GM06990 (cell line): ENCODE measurements around the gene ATG4A.

Experiments
- DNase-seq: peaks from one replicate; pipeline ENCODE4 v3.0.0-alpha.2; 2011; ENCODE audit not compliant: insufficient read length; ENCODE audit errors: extremely low read depth
- H3K27me3 ChIP-seq: replicated peaks from 2 replicates; pipeline ENCODE4 v1.6.0; 2011; ENCODE audit warnings: low read length; ENCODE audit not compliant: control insufficient read depth, insufficient read depth
- H3K36me3 ChIP-seq: 2 replicates; pipeline ENCODE4 v1.5.1; 2011; ENCODE audit warnings: low read length; ENCODE audit not compliant: control insufficient read depth, insufficient read depth
- H3K4me3 ChIP-seq: replicated peaks from 2 replicates; pipeline ENCODE4 v1.5.1; 2011; ENCODE audit warnings: low read depth, mild to moderate bottlenecking, control low read depth, low read length
- TF ChIP-seq, protein P1 (sequence below): IDR thresholded peaks from 2 replicates; pipeline ENCODE4 v1.5.1; 2011; ENCODE audit warnings: low read length, control low read depth, mild to moderate bottlenecking, inconsistent platforms; ENCODE audit not compliant: insufficient read depth, poor library complexity, severe bottlenecking

ATG4A gene

DNA sequence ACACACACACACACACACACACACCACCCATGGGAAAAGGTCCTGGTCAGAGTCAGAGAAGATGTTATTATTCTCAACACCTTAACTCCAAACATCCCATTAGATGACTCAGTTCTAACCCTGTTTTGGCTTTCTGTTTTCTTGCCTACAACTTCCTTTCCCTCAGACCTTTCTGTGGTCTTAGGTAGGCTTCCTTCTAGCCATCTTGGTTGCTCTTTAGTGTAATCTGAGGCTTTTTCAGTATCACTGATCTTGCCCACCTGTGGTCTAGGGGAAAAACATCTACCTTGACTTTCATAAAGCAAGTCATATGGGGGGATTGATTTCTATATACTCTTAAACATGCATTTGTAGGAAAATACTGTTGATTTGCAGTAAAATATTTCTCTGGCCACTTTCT is 56.9 kb downstream of the ATG4A start:
- no peak for DNase-seq
- TF ChIP-seq, protein P1, sequence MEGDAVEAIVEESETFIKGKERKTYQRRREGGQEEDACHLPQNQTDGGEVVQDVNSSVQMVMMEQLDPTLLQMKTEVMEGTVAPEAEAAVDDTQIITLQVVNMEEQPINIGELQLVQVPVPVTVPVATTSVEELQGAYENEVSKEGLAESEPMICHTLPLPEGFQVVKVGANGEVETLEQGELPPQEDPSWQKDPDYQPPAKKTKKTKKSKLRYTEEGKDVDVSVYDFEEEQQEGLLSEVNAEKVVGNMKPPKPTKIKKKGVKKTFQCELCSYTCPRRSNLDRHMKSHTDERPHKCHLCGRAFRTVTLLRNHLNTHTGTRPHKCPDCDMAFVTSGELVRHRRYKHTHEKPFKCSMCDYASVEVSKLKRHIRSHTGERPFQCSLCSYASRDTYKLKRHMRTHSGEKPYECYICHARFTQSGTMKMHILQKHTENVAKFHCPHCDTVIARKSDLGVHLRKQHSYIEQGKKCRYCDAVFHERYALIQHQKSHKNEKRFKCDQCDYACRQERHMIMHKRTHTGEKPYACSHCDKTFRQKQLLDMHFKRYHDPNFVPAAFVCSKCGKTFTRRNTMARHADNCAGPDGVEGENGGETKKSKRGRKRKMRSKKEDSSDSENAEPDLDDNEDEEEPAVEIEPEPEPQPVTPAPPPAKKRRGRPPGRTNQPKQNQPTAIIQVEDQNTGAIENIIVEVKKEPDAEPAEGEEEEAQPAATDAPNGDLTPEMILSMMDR, result no peak
- H3K36me3 ChIP-seq, result no peaks in the 10 kb centered on the region; the same call in 1 of the 2 replicates
- no peaks in the 10 kb centered on the region for H3K27me3 ChIP-seq
- H3K4me3 ChIP-seq, result no peak overlapping the region

DNA sequence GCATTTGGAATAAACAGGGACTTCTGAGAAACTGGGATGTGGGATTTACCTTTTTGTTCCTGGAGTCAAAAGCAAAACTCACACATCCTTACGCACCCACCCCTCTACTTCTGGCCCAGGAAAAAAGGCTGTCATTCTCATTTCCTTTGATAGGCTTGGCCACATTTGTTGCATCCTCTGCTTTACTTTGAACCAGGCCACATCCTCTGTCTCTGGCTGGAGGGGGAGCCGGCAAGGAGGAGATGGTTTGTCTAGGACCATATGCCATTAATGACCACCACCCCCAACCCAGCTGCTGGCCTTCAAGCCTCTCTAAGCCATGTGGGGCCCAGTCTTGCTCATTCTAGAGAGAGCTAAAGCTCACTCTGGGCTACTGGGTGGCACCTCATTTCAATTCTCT is 64.5 kb downstream of the ATG4A start:
- TF ChIP-seq, protein P1, result no peak
- Histone ChIP-seq H3K27me3 (no peaks in the 10 kb centered on the region), H3K4me3 (no peak overlapping the region), H3K36me3 (no peaks in the 10 kb centered on the region; the same call in 1 of the 2 replicates)
- DNase-seq, result no peak

DNA sequence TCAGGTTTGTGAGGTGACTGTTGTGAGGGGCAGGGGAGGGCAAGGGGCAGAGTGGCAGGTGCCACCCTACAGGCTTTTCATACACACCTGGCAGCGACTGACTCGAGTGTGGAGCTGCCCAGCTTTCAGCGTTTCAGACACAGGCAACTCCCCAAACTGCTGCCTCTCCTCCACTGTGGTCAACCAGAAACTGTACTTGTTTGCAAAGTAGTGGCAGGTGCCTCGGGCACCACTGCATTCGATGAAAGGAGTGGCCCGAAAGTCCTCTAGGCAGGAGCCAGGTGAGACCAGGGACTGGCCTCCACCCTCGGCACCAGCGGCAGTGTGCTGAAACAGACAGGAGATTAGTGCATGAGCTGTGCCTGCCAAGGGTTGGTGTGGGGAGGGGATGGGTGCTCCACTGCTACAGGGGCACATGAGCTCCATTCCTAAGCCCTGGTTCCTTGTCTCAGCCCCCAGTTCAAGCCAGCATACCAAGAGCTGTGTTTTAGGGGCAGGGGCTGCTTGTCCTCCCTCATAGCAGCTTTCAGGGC is 65.4 kb downstream of the ATG4A start:
- DNase-seq, result no peak
- Histone ChIP-seq H3K4me3 (no peak overlapping the region), H3K27me3 (no peaks in the 10 kb centered on the region), H3K36me3 (no peaks in the 10 kb centered on the region; the same call in 1 of the 2 replicates)
- TF ChIP-seq, protein P1, result no peak

DNA sequence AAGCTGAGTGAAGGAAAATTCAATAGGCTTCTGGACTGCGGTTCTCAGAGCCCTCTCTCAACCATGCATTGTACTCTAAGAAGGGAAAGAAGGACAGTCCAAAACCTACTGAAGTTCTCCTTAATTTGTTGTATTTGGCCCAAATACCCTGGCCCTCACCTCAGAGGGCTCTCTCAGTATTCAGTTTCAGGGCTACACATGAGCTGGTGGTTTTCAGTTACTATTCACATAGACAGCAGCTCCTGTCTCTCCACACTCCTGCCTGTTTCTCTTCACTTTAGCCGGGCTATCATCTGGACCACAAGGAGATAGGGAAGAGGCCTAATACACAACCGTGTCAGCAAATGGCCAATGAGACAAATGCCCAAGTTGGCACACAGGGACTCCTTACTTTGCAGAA is 66.0 kb downstream of the ATG4A start:
- Histone ChIP-seq H3K36me3 (no peaks in the 10 kb centered on the region; the same call in 1 of the 2 replicates), H3K27me3 (no peaks in the 10 kb centered on the region), H3K4me3 (no peak overlapping the region)
- TF ChIP-seq, protein P1, result no peak
- no peak for DNase-seq

DNA sequence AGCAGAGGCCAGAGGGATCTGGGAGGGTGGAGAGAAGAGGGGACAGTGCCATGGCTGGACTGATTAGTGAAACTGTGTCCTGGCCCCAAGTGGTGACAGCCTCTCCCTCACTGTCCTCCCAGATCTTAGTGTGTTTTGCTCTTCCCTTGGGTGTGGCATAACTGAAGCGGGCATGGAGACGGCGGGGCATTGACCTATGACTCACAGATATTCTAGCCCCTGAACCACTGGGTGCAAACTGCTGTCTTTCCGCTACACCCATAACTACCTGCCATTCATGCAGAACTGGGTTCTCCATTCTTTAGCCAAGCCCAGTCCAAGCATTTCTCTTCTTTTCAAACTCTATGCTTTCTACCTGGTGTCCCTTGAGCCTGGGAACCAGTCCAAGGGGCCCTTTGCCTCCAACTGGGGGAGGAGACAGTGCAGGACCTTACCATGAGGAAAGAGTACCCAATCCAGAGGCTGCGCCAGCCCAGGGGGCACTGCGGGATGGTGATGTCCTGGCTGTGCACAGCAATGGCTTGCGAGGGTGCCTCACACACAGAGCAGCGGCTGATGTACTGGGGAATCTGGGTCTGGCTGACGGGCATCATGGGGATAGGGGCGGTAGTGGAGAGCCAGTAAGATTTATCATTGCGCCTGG is 67.6 kb downstream of the ATG4A start:
- Histone ChIP-seq H3K36me3 (no peaks in the 10 kb centered on the region; the same call in 1 of the 2 replicates), H3K4me3 (no peak overlapping the region), H3K27me3 (no peaks in the 10 kb centered on the region)
- DNase-seq, result no peak
- TF ChIP-seq, protein P1, result no peak

DNA sequence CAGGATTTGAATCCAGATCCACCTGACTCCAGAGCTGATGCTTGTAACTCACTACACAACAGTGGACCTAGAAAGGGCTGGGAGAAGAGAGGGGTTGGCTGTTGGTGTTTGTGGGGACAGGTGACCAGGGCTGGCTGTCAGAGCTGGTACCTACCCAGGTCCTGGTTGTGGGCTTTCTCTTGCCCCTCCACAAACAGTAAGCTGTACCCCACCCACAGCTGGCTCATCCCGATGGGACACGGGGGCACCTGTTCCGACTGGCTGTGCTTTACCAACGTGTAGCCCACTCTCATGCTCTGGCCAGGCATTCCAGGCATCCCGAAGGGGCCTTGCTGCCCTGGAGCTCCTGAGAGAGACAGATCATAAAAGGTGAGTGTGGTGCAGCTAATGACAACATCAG is 68.7 kb downstream of the ATG4A start:
- no peak for DNase-seq
- H3K4me3 ChIP-seq, result no peak overlapping the region
- no peaks in the 10 kb centered on the region; the same call in 1 of the 2 replicates for H3K36me3 ChIP-seq
- no peaks in the 10 kb centered on the region for H3K27me3 ChIP-seq
- TF ChIP-seq, protein P1, result no peak
